Measurements from ENCODE around the gene NAV2.
"Not testable (repeated sequence)": the region's sequence is repeated elsewhere in the genome, so short reads cannot be mapped to it uniquely, and the experiment has no call there.

Gene NAV2

DNA sequence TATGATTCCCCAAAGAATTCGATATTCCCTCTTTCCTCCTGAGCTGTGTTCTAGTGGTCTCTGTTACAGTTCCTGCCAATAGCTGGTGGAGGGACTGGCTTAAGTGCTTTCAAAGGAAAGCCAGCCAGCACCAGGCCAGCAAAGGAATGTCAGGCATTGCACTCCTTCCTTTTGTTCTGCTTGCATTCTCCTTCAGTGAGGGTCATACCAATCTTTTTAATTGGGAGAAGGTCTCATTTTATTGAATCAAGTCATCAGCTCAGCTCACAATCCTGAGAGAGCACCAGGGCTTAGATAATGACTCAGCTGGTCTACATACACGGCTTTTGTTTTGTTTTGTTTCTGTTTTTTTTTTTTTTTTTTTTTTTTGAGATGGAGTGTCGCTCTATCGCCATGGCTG lies 222.9 kb downstream of the NAV2 start:
- DNase-seq = no peak

DNA sequence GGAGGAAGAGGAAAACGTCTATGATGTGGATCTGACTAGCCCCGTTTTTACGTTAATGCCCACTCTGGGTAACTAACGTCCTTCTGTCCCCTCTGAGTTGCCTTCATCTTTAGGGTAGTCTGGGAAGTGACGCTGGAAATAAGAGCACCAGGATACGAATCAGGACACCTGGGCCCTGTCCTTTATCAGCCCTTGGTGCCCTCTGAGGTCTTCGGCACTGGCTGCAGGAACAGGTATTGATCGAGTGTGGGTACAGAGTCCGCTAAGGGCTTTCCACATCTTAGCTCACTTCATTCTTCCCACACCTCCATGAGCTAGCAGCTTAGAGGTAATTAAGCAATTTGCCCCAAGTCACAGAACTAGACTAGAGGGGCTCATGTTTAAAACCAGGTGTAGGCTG lies 223.8 kb downstream of the NAV2 start:
- DNase-seq = no peak

DNA sequence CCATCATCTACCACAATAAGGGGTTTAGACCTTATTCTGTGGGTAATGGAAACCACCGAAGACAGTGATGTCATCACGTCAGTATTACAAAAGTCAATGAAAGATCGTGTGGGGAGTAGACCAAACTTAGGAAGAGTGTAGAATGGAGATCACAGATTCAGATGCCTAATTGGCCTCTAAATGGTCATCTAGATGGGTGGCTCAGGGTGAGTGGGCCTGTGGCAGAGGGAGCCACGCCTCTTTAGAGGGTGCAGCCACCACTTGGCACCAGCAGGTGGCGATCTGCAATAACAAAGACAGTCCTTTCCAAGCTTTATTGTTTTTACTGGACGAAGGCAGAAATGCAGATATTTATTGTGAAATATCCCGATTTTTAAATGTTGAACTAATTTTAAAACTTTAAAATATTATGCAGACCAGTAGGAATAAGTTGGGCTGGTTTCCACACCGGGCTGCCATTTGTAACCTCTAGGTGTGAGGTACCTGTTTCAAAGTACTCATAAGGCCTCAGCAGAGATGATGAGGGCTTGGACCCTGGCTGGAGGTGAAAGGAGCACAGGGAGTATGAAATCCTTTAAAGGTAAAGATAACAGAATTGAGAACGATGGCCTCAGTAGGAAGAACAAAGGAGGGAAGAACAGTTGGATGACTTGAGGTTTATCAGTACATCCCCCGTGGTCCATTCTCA lies 225.7 kb downstream of the NAV2 start:
- DNase-seq = peak; percentile 27

DNA sequence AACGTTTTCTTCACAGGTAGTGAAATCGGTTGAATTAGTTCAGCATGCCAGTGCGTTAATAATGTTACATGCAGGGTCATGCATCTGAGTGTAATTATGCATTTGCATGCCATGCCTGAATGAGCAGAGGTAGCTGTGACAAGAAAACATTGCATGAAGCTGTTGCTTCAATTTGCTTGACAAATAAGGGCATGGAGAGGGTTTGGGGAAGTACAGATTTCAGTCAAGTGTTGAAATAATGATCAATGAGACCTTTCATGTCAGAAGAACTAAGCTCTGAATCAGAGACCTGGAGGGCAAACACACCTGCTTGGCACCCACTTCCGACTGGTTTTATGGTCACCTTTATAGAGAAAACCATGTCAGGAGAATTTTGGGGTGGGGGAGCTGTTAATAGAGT lies 226.2 kb downstream of the NAV2 start:
- no peak for DNase-seq

DNA sequence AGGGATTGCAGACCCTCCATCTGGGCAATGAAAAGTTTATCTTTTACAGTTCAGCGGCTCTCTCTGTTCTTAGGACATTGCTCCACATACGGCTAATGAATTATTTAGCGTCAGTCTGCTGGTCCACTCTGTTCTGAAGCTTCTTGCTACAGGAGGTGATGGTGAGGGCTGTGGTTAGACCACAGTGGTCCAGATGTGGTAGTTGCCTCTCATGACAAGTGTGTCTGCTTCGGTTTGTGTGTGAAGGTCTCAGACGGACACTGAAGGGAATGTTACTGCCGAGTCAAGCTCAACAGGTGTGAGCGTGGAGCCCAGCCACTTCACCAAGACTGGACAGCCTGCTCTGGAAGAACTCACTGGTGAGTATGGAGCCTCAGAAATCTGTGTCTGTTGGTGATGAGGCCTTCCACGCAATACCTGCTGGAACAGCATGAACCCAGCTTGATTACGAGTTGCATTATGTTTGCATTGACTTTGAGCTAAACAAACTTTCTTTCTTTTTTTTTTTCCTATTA lies 226.8 kb downstream of the NAV2 start:
- DNase-seq = no peak

DNA sequence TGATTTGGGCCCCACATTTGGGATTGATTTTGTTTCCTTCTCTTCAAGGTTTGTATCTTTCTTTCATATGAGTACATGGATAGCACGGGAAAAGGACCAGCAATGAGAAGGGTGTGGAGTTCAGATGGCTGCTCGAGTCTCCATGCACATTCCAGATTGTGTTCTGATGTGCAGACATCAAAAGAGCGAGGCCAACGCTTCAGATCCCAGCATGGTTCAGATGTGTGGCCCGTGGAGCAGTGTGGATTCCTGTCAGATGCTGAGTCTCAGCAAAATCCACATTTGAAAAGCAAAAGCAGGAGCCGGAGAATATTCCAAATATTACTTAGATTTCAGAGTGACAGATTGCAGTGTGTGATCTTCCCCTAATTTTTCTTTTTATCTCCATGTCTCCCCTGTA lies 228.2 kb downstream of the NAV2 start:
- no peak for DNase-seq

DNA sequence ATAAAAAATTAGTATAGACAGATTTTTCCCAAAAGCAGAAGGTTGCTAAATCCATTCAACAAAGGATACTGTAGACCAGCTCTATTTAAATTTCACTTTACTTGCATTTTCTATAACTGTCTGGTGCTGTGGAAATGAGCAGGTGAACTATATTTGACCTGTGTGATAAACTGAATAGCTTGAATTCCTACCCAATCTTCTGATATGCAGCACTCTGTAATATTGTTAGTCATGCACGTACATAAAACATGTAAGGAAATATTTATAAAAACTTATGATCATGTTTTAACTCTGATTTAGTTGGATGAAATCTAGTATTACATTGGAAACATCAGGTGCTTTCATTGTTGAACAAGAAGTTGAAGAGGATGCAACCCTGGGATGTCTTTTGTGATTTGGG lies 234.0 kb downstream of the NAV2 start:
- DNase-seq = no peak

DNA sequence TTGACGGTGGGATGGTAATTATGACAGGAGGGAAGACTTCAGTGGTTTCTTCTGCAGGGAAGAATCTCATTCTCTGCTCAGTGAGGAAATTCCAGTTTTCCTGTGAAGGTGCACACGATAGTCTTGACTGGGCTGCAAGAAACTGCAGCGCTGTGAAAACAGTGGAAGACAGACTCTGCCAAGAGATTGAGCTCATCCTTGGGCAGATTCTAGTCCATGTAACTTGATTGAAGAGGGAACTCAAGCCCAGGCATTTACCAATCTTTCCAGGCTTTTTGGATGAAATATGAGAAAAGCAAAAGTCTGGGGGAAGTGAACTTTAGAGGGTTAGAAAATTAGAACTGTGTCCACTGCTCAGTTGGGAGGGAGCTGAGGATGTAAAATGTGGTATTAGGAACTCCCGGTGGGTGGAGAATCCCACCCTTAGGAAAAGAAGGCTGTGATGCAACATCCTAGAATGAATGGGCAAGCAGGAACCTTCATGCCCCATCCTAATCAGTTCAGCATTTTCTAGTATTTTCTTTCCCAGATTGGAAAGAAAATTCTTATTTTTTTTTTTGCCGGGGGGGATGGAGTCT lies 235.0 kb downstream of the NAV2 start:
- no peak for DNase-seq

DNA sequence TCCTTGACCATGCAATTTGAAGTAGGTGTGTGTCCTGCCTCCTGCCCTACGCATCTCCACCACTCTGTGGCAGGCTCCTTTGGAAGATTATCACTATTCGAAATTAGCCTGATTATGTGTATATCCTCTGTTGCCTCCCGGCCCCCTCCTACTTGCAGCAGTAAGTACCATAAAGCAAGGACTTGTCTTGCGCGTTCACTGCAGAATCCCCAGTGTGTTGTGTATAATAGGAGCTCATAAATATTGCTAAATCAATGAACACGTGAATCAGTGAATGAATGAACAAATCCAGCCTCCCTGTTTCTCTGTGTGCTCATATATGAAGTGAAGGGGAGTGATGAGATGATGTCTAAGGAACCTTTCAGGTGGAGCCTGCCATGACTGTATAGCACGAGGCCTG lies 237.0 kb downstream of the NAV2 start:
- no peak for DNase-seq

DNA sequence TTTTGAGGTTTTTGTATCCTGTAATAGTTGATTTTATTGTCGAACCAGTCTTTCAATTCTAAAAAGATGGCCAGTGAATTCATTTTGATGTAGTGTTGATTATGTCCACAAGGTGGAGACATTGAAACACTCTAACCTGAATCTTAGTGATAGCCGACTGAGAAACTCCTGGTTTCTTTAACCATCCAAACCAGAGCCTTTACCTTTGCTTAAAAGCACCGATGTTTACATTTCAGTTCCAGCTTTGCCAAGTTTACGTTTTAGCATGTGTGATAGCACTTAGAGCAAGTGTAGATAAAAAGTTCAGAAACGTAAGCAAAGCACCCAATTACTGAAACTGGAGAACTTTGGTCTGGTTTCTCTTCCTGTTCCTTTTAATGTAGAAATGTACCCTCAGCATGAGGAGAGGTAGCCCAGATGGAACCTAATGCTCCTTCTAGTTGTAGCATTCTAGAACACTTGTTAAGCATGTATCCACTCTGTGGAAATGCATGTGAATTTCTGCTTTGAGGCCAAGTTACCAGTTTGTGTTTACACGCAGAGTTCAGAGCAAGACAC lies 239.0 kb downstream of the NAV2 start:
- DNase-seq = peak; percentile 47

DNA sequence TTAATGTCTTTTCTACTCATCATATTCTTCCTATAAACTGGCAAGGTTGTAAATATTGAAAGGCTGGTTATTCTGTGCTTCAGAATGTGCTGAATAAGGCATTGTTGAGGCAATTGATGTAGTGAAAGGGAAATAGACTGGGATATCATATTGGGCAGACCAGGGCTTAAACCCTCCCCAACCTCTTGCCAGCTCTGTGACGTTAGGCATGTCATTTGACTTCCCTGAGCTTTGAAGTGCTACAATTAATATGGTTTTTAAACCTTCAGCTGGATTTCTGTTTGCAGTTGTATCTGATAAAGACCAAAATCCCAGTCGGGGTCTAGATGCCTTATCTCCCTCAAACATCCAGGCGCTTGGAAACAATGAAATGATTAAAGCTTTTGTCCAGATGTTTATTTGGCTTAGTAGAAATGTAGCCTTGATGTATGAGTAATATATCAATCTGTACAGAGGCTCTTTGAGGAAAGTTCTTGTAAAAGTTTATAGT lies 239.5 kb downstream of the NAV2 start:
- DNase-seq = no peak

DNA sequence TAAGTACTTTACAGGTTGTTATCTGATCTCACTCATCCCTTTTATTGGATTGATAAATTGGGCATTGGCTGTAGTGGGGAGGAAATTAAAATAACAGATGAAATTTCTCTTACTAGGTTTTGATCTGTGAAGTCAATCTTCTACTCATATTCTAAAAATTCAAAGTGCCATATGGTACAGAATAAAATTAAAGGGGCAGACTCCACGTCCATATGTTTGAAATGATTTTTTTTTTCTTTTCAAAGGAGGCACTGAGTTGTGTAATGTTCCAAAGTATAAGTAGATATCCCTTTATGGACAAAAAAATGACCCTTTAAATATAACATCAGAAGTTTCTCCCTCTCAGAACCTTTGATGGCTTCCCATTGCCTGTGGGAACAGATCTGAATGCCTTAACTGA lies 240.3 kb downstream of the NAV2 start:
- DNase-seq = no peak

DNA sequence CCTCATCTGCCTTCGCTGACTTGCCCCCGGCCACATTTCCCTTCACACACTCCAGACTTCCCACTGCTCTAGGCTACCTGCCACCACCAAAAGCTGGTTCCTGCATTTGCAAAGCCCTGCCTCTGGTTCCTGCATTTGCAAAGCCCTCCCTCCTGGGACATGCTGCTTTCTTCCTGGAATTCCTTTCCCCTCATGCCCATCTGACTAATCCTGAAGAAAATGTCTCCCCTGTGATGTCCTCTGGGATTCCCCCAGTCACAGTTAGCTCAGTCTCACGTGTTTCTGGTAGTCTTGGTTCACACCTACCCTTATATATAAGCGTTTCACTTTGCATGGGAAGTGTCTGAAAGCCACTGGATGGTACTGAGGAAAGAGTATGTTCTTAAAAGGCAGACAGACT lies 240.7 kb downstream of the NAV2 start:
- DNase-seq = no peak

DNA sequence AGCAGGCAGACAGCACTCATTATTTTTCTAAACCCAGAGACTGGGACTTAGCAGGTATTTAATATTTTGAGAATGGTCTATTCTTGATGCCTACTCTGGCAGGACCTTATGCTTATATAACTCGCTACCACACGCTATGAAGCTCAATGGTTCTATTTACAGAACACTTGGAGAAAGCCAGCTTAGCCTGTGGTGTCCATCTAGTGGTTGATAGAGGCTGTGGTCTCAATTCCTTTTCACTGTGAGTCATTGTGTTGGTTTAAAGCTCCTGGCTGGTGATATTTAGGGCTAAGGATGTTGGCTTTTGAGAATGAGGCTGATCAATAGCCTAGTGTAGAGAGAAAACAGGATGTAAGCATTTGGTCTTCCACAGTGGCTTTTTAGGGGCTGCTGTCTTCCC lies 241.3 kb downstream of the NAV2 start:
- no peak for DNase-seq

DNA sequence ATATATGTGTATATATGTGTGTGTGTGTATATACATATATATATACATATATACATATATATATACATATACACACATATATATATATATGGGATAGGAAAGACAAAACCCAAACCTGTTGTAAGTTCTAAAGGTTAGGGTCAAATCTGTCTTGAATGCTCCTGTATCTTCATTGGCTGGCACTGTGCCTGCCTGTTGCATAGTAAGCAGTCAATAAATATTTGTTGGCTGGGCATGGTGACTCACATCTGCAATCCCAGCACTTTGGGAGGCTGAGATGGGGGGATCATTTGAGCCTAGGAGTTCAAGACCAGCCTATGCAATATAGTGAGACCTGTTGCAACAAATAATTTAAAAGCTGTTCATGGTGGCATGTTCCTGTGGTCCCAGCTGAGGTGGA lies 242.3 kb downstream of the NAV2 start:
- DNase-seq = no peak

DNA sequence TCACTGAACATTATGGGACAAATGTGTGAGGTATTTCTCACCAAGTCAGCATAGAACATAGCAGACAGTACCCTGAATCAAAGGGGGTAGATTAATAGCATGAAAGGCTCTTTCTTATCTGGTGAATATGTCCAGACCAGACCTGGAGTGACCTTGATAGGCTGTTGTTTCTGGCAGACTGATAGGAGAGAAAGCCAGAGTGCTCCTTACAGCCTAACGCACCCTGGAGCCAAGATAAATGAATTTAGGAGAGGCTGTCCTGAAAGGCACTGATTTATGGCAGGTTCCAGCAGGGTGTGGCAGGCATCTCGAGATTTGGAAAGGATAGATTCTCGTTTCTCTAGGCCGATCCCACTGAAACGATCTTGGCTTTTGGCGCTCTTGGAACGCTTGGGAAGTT lies 243.0 kb downstream of the NAV2 start:
- DNase-seq = no peak

DNA sequence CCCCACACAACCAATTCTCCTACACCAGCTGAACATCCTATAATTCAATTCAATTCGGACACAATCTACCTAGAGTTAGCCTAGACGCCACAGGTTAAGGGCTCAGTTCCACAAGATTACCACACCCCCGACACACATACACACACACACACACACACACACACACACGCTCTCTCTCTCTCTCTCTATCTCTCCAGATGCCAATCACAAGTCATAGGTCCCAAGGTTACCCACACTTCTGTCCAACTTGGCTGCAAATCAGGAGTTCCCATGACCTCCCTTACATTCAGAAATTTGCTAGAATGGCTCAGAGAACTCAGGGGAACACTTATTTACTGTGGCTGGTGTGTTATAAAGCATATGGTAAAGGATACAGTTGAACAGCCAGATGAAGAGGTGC lies 243.6 kb downstream of the NAV2 start:
- no peak for DNase-seq

DNA sequence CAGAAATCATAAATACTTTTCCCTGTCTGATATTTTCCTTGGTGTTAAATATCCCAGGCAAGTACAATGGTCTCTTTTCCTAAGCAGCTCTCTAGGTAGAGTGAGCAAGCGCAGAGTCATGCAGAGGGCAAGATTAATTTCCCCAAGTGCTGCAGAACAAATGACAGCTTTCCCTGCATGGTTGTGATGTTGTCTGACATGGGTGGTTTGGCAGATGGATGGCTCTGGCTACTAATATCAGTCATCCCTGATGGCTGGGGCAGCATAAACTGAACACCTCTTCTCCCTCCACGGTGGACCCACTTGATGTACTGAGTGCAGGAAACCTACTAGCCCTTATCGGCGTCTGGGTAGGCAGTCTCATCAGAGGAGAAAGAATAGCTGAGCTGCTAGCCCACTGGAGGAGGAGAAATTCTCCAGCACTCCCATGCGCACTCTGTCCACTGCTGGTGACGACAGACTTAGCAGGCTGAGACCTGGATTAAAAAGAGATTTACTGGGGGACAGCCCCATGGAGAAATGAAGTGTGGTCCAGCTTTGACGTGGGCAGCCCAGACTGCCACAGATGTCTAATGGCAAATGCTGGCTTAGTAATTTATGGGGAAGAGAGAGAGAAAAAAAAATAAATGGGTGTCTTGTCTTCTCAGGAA lies 244.8 kb downstream of the NAV2 start:
- DNase-seq = no peak

DNA sequence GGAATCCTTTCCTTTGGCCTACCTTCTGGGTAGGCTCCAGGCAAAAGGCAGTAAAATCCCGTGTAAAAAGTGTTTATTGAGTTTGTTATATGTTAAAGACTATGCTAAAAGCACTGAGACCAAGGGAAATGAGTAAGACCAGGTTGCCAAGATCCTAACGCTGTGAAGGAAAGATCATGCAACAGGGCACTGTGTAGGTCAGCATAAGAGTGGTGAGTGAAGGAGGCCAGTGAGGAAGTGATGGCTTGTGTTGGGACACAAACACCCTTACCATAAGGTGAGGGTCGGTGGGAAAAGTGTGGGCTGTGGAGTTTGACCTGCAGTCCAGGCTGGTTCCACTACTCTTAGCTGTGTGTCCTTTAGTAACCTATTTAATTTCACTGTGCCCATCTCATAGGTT lies 245.6 kb downstream of the NAV2 start:
- DNase-seq = no peak

DNA sequence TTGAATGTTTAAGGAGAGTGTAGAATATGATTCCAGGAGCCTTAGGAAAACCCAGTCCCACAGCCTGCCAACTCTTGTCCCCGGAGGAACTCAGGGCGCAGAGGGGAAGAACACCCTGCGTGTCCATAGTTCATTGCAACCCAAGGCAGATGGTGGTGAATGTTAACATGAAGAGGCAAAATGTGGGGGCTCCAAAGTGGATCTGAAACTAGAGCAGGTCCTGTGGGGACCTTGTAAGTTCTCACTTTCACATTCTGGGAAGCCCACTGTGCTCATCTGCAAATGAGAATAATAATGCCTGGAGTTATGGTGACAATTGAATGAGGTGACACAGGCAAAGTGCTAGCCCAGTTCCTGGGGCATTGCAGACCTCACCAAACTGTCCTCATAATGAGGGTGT lies 246.6 kb downstream of the NAV2 start:
- no peak for DNase-seq

DNA sequence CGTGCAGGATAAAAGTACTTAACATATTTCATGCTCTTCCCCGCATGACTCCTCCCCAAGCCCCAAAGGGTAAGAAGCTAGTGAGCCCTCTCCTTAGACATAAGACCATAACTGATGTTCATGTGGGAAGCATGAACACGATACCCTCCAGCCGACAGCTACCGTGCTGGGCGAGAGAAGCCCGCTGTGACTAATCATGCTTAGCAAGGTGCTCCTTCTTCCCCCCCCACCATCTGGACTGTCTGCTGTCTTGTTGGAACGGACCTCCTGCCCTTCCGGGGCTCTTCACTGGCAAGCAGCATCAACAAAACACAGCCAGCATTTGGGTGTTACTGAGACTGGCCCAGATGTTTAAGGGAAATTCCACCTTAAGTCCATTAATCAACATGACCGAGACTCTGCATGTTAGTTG lies 247.0 kb downstream of the NAV2 start:
- no peak for DNase-seq

DNA sequence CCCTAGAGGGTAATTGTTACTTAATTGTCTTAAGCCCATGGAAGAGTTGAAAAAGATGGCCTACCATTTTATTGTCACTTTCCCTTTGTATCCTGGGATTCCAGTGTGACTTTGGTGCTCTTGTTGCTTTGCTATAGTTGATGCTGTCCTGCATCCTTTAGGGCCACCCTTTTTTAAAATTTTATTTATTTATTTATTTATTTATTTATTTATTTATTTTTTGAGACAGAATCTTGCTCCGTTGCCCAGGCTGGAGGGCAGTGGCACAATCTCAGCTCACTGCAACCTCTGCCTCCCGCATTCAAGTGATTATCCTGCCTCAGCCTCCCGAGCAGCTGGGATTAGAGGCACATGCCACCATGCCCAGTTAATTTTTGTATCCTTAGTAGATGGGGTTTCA lies 247.8 kb downstream of the NAV2 start:
- not testable (repeated sequence) for DNase-seq

DNA sequence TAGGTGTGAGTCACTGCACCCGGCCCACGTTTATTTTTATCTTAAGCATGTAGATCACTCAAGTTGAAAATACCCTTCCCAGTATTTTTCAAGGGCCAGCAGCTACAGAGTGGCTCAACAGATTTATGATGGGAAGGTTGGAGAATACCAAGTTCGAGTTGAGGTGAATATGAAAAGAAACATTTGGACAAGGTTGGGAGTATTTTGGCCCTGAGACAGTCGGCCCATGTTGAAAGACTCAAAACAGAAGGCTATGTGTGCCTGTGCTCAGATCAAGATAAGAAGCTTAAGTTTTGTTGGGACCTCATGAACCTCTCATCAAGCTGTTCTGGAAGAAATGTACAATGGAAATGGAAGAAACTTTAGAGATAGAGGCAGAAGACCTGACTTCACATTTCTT lies 248.6 kb downstream of the NAV2 start:
- no peak for DNase-seq

Measured in CD4-positive, alpha-beta T cell treated with Interleukin-4 for 4 hours (primary cell).